Transverse colon (tissue), 4 donors: ENCODE data around the gene GRM7.

Source experiments
- CTCF ChIP-seq, 5 experiments: fragments of 200-600 bp in 3 of 5; fragments of 450-650 bp in 2 of 5; sonication (generic) in 3 of 5; IDR thresholded peaks; 1 replicate in 2 of 5; 2 replicates in 3 of 5; pipeline ENCODE4 v1.5.1; 2016 to 2017; ENCODE audit warnings: antibody characterized with exemption in 5 of 5, inconsistent platforms in 3 of 5, mild to moderate bottlenecking in 2 of 5, moderate library complexity in 1 of 5
- EP300 ChIP-seq: sonication (generic); formaldehyde crosslinking; IDR thresholded peaks from one replicate; pipeline ENCODE4 v1.6.1; 2017; ENCODE audit warnings: antibody characterized with exemption, low read depth
- POLR2A ChIP-seq: fragments of 450-650 bp; IDR thresholded peaks from one replicate; pipeline ENCODE4 v1.6.1; 2016; ENCODE audit warnings: antibody characterized with exemption, mild to moderate bottlenecking, moderate library complexity
- POLR2AphosphoS5 ChIP-seq, 3 donors: sonication (generic); formaldehyde crosslinking; IDR thresholded peaks; one replicate each; pipeline ENCODE4 v1.6.1; 2016; ENCODE audit warnings: antibody characterized with exemption in 3 of 3

- TF ChIP-seq CTCF (IDR thresholded peaks at IDR 0.05) (no peak), POLR2A (no peak), EP300 (no peak), POLR2AphosphoS5 (IDR thresholded peaks at IDR 0.05) (no peak)
Measured at GRCh38 chr3:7095116-7095515, 234.2 kb downstream of the GRM7 start.
